H9 (cell line): Measurements from ENCODE around the gene DYRK2. TPM values are rescaled to one million over a fixed set of nuclear protein-coding genes. Genes with fewer than 3 reads are reported as not detected.
A peak's percentile ranks its signal among the peaks of the same experiment; 100 is the strongest.

Source experiments
- DNase-seq: peaks from one replicate; pipeline ENCODE4 v3.0.0-alpha.2; 2017
- H2AFZ ChIP-seq: one replicate; pipeline ENCODE4 v1.6.1; 2013; ENCODE audit warnings: mild to moderate bottlenecking, low read length, control low read depth, moderate library complexity
- H2AK5ac ChIP-seq: 2 replicates; pipeline ENCODE4 v1.6.1; 2013; ENCODE audit warnings: low read length, control low read depth, mixed read lengths; ENCODE audit not compliant: insufficient read length
- H2BK120ac ChIP-seq: one replicate; pipeline ENCODE4 v1.6.1; 2013; ENCODE audit warnings: low read depth, mild to moderate bottlenecking, low read length, control low read depth, inconsistent platforms; ENCODE audit not compliant: poor library complexity, severe bottlenecking
- H2BK12ac ChIP-seq: 2 replicates; pipeline ENCODE4 v1.6.1; 2013; ENCODE audit warnings: low read length, control low read depth, mixed read lengths, low read depth; ENCODE audit not compliant: insufficient read length
- H2BK15ac ChIP-seq: 2 replicates; pipeline ENCODE4 v1.6.1; 2013; ENCODE audit warnings: low read depth, low read length, control low read depth
- H2BK20ac ChIP-seq: one replicate; pipeline ENCODE4 v1.6.1; 2013; ENCODE audit warnings: low read depth, mild to moderate bottlenecking, low read length, control low read depth, inconsistent platforms; ENCODE audit not compliant: poor library complexity, severe bottlenecking
- H2BK5ac ChIP-seq: 2 replicates; pipeline ENCODE4 v1.6.1; 2013; ENCODE audit warnings: low read length, control low read depth, mixed read lengths; ENCODE audit not compliant: insufficient read length
- H3K14ac ChIP-seq: 2 replicates; pipeline ENCODE4 v1.6.1; 2013; ENCODE audit warnings: low read length, control low read depth; ENCODE audit not compliant: insufficient read depth
- H3K18ac ChIP-seq: 2 replicates; pipeline ENCODE4 v1.6.1; 2013; ENCODE audit warnings: low read depth, mild to moderate bottlenecking, mixed read lengths, low read length, control low read depth; ENCODE audit not compliant: insufficient read length
- H3K23ac ChIP-seq: 2 replicates; pipeline ENCODE4 v1.6.1; 2013; ENCODE audit warnings: low read length, control low read depth, mixed read lengths, low read depth; ENCODE audit not compliant: insufficient read length
- H3K23me2 ChIP-seq: 2 replicates; pipeline ENCODE4 v1.6.1; 2013; ENCODE audit warnings: low read depth, mild to moderate bottlenecking, mixed read lengths, low read length, control low read depth; ENCODE audit not compliant: insufficient read length, poor library complexity, severe bottlenecking
- H3K27ac ChIP-seq: 2 replicates; pipeline ENCODE4 v1.5.1; 2013; ENCODE audit warnings: low read length, control low read depth, mixed read lengths, low read depth; ENCODE audit not compliant: insufficient read length
- H3K27me3 ChIP-seq: 2 replicates; pipeline ENCODE4 v1.6.1; 2013; ENCODE audit warnings: low read length, control low read depth, inconsistent platforms; ENCODE audit not compliant: insufficient read depth
- H3K4ac ChIP-seq: 2 replicates; pipeline ENCODE4 v1.6.1; 2013; ENCODE audit warnings: low read depth, mild to moderate bottlenecking, control low read depth, inconsistent platforms, low read length, moderate library complexity
- H3K4me1 ChIP-seq: 2 replicates; pipeline ENCODE4 v1.6.1; 2013; ENCODE audit warnings: low read length, control low read depth, inconsistent platforms; ENCODE audit not compliant: insufficient read depth
- H3K4me2 ChIP-seq: 2 replicates; pipeline ENCODE4 v1.6.1; 2013; ENCODE audit warnings: low read length, control low read depth, mixed read lengths; ENCODE audit not compliant: insufficient read length, insufficient read depth
- H3K56ac ChIP-seq: 2 replicates; pipeline ENCODE4 v1.6.1; 2013; ENCODE audit warnings: low read depth, mild to moderate bottlenecking, mixed read lengths, low read length, control low read depth; ENCODE audit not compliant: insufficient read length
- H3K79me1 ChIP-seq: 2 replicates; pipeline ENCODE4 v1.6.1; 2013; ENCODE audit warnings: low read depth, mild to moderate bottlenecking, moderate library complexity, low read length, control low read depth, inconsistent platforms; ENCODE audit not compliant: insufficient read depth, poor library complexity, severe bottlenecking
- H3K79me2 ChIP-seq: 2 replicates; pipeline ENCODE4 v1.6.1; 2013; ENCODE audit warnings: low read length, control low read depth, inconsistent platforms; ENCODE audit not compliant: insufficient read depth
- H3K9ac ChIP-seq: 2 replicates; pipeline ENCODE4 v1.6.1; 2013; ENCODE audit warnings: low read length, control low read depth, mixed read lengths; ENCODE audit not compliant: insufficient read length; ENCODE audit errors: extremely low read depth
- H3K9me3 ChIP-seq: one replicate; pipeline ENCODE4 v1.6.1; 2013; ENCODE audit warnings: low read depth, low read length, inconsistent platforms; ENCODE audit not compliant: control insufficient read depth
- H3T11ph ChIP-seq: one replicate; pipeline ENCODE4 v1.6.1; 2013; ENCODE audit warnings: mild to moderate bottlenecking, low read length, control low read depth, inconsistent platforms
- H4K20me1 ChIP-seq: one replicate; pipeline ENCODE4 v1.6.1; 2013; ENCODE audit not compliant: control insufficient read depth, insufficient read length, insufficient read depth
- H4K5ac ChIP-seq: 2 replicates; pipeline ENCODE4 v1.6.1; 2013; ENCODE audit warnings: low read depth, mild to moderate bottlenecking, mixed read lengths, low read length, control low read depth; ENCODE audit not compliant: insufficient read length
- H4K8ac ChIP-seq: replicated peaks from 2 replicates; pipeline ENCODE4 v1.6.1; 2013; ENCODE audit warnings: low read length, control low read depth, mixed read lengths, low read depth; ENCODE audit not compliant: insufficient read length
- H4K91ac ChIP-seq: 2 replicates; pipeline ENCODE4 v1.6.1; 2013; ENCODE audit warnings: low read depth, mild to moderate bottlenecking, moderate library complexity, mixed read lengths, low read length, control low read depth; ENCODE audit not compliant: insufficient read length
- H3K27ac Mint-ChIP-seq, 3 experiments: 2 replicates in 2 of 3; 3 replicates in 1 of 3; pipeline ENCODE4 v1.8.0; 2020 to 2021; ENCODE audit warnings: mixed read lengths in 3 of 3, mild to moderate bottlenecking in 1 of 3, moderate library complexity in 1 of 3
- H3K27me3 Mint-ChIP-seq: 2 replicates; pipeline ENCODE4 v1.8.0; 2021; ENCODE audit warnings: low read depth, mild to moderate bottlenecking, moderate library complexity, mixed read lengths
- H3K36me3 Mint-ChIP-seq, 3 experiments: 2 replicates in 2 of 3; 3 replicates in 1 of 3; pipeline ENCODE4 v1.8.0; 2020 to 2021; ENCODE audit warnings: low read depth in 3 of 3, mixed read lengths in 3 of 3; ENCODE audit not compliant: insufficient read depth in 1 of 3
- H3K4me1 Mint-ChIP-seq, 2 experiments: 2 replicates each; pipeline ENCODE4 v1.8.0; 2020; ENCODE audit warnings: mixed read lengths in 2 of 2
- H3K4me3 Mint-ChIP-seq, 2 experiments: 2 replicates in 1 of 2; 3 replicates in 1 of 2; pipeline ENCODE4 v1.8.0; 2020 to 2021; ENCODE audit warnings: mild to moderate bottlenecking in 2 of 2, mixed read lengths in 2 of 2, moderate library complexity in 1 of 2
- H3K9me3 Mint-ChIP-seq, 2 experiments: 2 replicates in 1 of 2; 3 replicates in 1 of 2; pipeline ENCODE4 v1.8.0; 2020; ENCODE audit warnings: mild to moderate bottlenecking in 2 of 2, mixed read lengths in 2 of 2, moderate library complexity in 1 of 2
- CTCF ChIP-seq: fragments of 200-600 bp; sonication (generic); conservative IDR thresholded peaks from 3 replicates; pipeline ENCODE4 v1.8.0; 2021; ENCODE audit warnings: antibody characterized with exemption, mild to moderate bottlenecking
- WGBS: extraction: QIAGEN DNeasy Blood & Tissue Kit; methylation state at CpG from one replicate; pipeline ENCODE4 v1.1.7; 2013; ENCODE audit warnings: missing lambda C conversion rate, low lambda C conversion rate, mixed read lengths; ENCODE audit not compliant: insufficient read length; ENCODE audit errors: extremely low coverage; 5-methylcytosine and 5-hydroxymethylcytosine counted together
- total RNA-seq: library from RNA; stranded (reverse); gene quantifications from 2 replicates; pipeline ENCODE4 v1.2.1, GENCODE V29; 2021

The DYRK2 gene
- total RNA-seq, 1 experiment from 2014 or later: 40.6 TPM

GRCh38 chr12:67714648-67715047 is 66.1 kb downstream of the DYRK2 start:
- H2AFZ ChIP-seq: no peak overlapping the region
- H3K4me1 ChIP-seq: no peaks in the 10 kb centered on the region; the same call in 1 of the 2 replicates
- no peak overlapping the region for H4K8ac ChIP-seq
- H3T11ph ChIP-seq: no peak overlapping the region
- H3K18ac ChIP-seq: no peak overlapping the region
- WGBS: no CpG with 5 or more reads among the region's 1 CpG
- no peak overlapping the region for H2BK5ac ChIP-seq
- H3K56ac ChIP-seq: no peak overlapping the region
- H2BK120ac ChIP-seq: no peak overlapping the region
- no peaks in the 10 kb centered on the region for H3K79me1 ChIP-seq
- no peak overlapping the region for H2BK12ac ChIP-seq
- H3K23me2 ChIP-seq: no peaks in the 10 kb centered on the region
- no peak overlapping the region for H2BK20ac ChIP-seq
- no peak overlapping the region for H3K27ac ChIP-seq
- H3K14ac ChIP-seq: no peak overlapping the region
- Mint-ChIP-seq H3K27ac (peak overlapping the region in 1 of 3 experiments; percentile 10; a peak in 1 of 7 replicates), H3K27me3 (no peaks in the 10 kb centered on the region), H3K4me1 (peaks cover 11 to 17% of the 10 kb centered on the region in 2 experiments), H3K36me3 (peaks cover 0 to 2% (median 0%) of the 10 kb centered on the region in 3 experiments; a peak in 1 of 7 replicates), H3K4me3 (no peak overlapping the region; a peak in 1 of 5 replicates), H3K9me3 (no peaks in the 10 kb centered on the region)
- no peak overlapping the region for H3K4me2 ChIP-seq
- H2BK15ac ChIP-seq: no peak overlapping the region
- no peak for TF ChIP-seq CTCF
- H3K23ac ChIP-seq: no peak overlapping the region
- H3K9ac ChIP-seq: no peak overlapping the region
- no peak overlapping the region for H4K91ac ChIP-seq
- H3K79me2 ChIP-seq: no peaks in the 10 kb centered on the region
- no peak overlapping the region for H3K4ac ChIP-seq
- H2AK5ac ChIP-seq: no peak overlapping the region
- no peaks in the 10 kb centered on the region for H3K27me3 ChIP-seq
- H3K9me3 ChIP-seq: no peaks in the 10 kb centered on the region
- DNase-seq: no peak
- no peak overlapping the region for H4K5ac ChIP-seq
- H4K20me1 ChIP-seq: no peaks in the 10 kb centered on the region
